ENCODE measurements around the gene SNX1.

SNX1 gene

DNA sequence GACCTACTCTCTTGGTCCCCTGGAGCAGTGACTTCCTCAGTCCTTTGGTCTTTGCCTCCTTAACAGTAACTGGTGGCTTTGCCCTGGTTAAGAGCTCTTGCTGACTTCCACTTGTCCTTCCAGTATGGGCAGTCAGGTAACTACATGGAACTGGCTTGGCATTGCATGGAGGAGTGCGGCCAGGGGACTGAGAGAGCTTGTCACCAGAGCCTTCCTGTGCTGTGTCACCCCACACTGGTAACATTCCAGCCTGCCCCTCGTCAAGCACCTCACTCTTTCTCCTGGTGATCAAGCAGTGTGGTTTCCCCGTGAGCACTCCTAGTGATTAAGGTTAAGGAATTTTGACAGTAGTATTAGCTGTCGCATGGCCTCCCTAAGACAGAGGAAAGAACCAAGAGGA is 36.4 kb downstream of the SNX1 start:
- Histone ChIP-seq H4K8ac (ENCODE audit: low read length) (no peak overlapping the region), H3K36me3 (ENCODE audit: control insufficient read depth in 1 of 2, insufficient read depth in 2 of 2, low read depth in 1 of 2, low read length in 2 of 2) (peaks cover 72 to 89% of the 10 kb centered on the region in 2 experiments), H3K27ac (ENCODE audit: low read length, poor library complexity, severe bottlenecking) (no peak overlapping the region), H2AK5ac (ENCODE audit: low read length, severe bottlenecking) (no peak overlapping the region), H3K9ac (ENCODE audit: low read length) (no peak overlapping the region), H3K4me1 (ENCODE audit: control insufficient read depth, insufficient read depth, low read depth, low read length) (peaks cover 8% of the 10 kb centered on the region), H3K23ac (ENCODE audit: low read length in 2 of 2) (no peak overlapping the region), H3K4ac (ENCODE audit: low read depth in 1 of 2, low read length in 2 of 2) (no peak overlapping the region), H3K79me1 (replicated peaks; ENCODE audit: low read length, poor library complexity, severe bottlenecking) (peaks cover 20% of the 10 kb centered on the region), H2BK5ac (ENCODE audit: low read depth, low read length, poor library complexity, severe bottlenecking) (no peak overlapping the region), H2BK120ac (ENCODE audit: low read depth, low read length) (no peak overlapping the region), H2BK15ac (ENCODE audit: low read depth, poor library complexity, severe bottlenecking) (no peak overlapping the region), H4K91ac (ENCODE audit: low read length) (no peak overlapping the region), H3K18ac (ENCODE audit: low read depth in 1 of 2, low read length in 2 of 2) (no peak overlapping the region), H3K9me3 (ENCODE audit: control insufficient read depth, low read length) (no peaks in the 10 kb centered on the region), H3K14ac (ENCODE audit: low read length in 2 of 2) (no peak overlapping the region), H2BK12ac (ENCODE audit: low read length in 2 of 2) (no peak overlapping the region), H3K4me2 (ENCODE audit: low read length, poor library complexity, severe bottlenecking) (no peak overlapping the region), H3K4me3 (ENCODE audit: insufficient read depth in 1 of 2, low read depth in 1 of 2, low read length in 2 of 2) (no peak overlapping the region), H2AFZ (ENCODE audit: low read depth, low read length) (no peak overlapping the region), H3K27me3 (ENCODE audit: control insufficient read depth in 1 of 2, insufficient read depth in 1 of 2, low read length in 2 of 2) (no peaks in the 10 kb centered on the region)
- DNase-seq, result no peak
- WGBS, result 99% methylated on average over 3 of the region's 4 CpGs

- H4K91ac ChIP-seq (ENCODE audit: low read length), result no peak overlapping the region
- H3K14ac ChIP-seq (ENCODE audit: low read length in 2 of 2), result no peak overlapping the region
- no peak overlapping the region for H3K27ac ChIP-seq (ENCODE audit: low read length, poor library complexity, severe bottlenecking)
- H3K36me3 ChIP-seq (ENCODE audit: control insufficient read depth in 1 of 2, insufficient read depth in 2 of 2, low read depth in 1 of 2, low read length in 2 of 2), result peaks cover 78 to 89% of the 10 kb centered on the region in 2 experiments
- peaks cover 19% of the 10 kb centered on the region for H3K79me1 ChIP-seq (replicated peaks; ENCODE audit: low read length, poor library complexity, severe bottlenecking)
- no peak overlapping the region for H3K4ac ChIP-seq (ENCODE audit: low read depth in 1 of 2, low read length in 2 of 2)
- no peak overlapping the region for H4K8ac ChIP-seq (ENCODE audit: low read length)
- H2AFZ ChIP-seq (ENCODE audit: low read depth, low read length), result no peak overlapping the region
- no peak overlapping the region for H2BK120ac ChIP-seq (ENCODE audit: low read depth, low read length)
- no peak overlapping the region for H3K23ac ChIP-seq (ENCODE audit: low read length in 2 of 2)
- no peak overlapping the region for H3K4me3 ChIP-seq (ENCODE audit: insufficient read depth in 1 of 2, low read depth in 1 of 2, low read length in 2 of 2)
- no peaks in the 10 kb centered on the region for H3K9me3 ChIP-seq (ENCODE audit: control insufficient read depth, low read length)
- H3K4me2 ChIP-seq (ENCODE audit: low read length, poor library complexity, severe bottlenecking), result no peak overlapping the region
- H3K4me1 ChIP-seq (ENCODE audit: control insufficient read depth, insufficient read depth, low read depth, low read length), result peaks cover 10% of the 10 kb centered on the region
- H2BK12ac ChIP-seq (ENCODE audit: low read length in 2 of 2), result no peak overlapping the region
- no peak overlapping the region for H3K18ac ChIP-seq (ENCODE audit: low read depth in 1 of 2, low read length in 2 of 2)
- DNase-seq, result no peak
- H3K9ac ChIP-seq (ENCODE audit: low read length), result no peak overlapping the region
- H2BK15ac ChIP-seq (ENCODE audit: low read depth, poor library complexity, severe bottlenecking), result no peak overlapping the region
- H2BK5ac ChIP-seq (ENCODE audit: low read depth, low read length, poor library complexity, severe bottlenecking), result no peak overlapping the region
- H3K27me3 ChIP-seq (ENCODE audit: control insufficient read depth in 1 of 2, insufficient read depth in 1 of 2, low read length in 2 of 2), result no peaks in the 10 kb centered on the region
- no peak overlapping the region for H2AK5ac ChIP-seq (ENCODE audit: low read length, severe bottlenecking)
- WGBS, result 95% methylated on average over 10 of the region's 10 CpGs
These were observed 38.0 kb downstream of the SNX1 start for GRCh38 chr15:64133623-64134344.

GRCh38 chr15:64134345-64134829 is 38.6 kb downstream of the SNX1 start:
- H3K27me3 ChIP-seq (ENCODE audit: control insufficient read depth in 1 of 2, insufficient read depth in 1 of 2, low read length in 2 of 2), result no peaks in the 10 kb centered on the region
- H3K4ac ChIP-seq (ENCODE audit: low read depth in 1 of 2, low read length in 2 of 2), result no peak overlapping the region
- H4K8ac ChIP-seq (ENCODE audit: low read length), result no peak overlapping the region
- H3K4me3 ChIP-seq (ENCODE audit: insufficient read depth in 1 of 2, low read depth in 1 of 2, low read length in 2 of 2), result no peak overlapping the region
- no peak overlapping the region for H3K14ac ChIP-seq (ENCODE audit: low read length in 2 of 2)
- no peak overlapping the region for H3K4me2 ChIP-seq (ENCODE audit: low read length, poor library complexity, severe bottlenecking)
- no peak overlapping the region for H2BK12ac ChIP-seq (ENCODE audit: low read length in 2 of 2)
- no peak for DNase-seq
- no peak overlapping the region for H3K9ac ChIP-seq (ENCODE audit: low read length)
- no peak overlapping the region for H2AFZ ChIP-seq (ENCODE audit: low read depth, low read length)
- peaks cover 20% of the 10 kb centered on the region for H3K79me1 ChIP-seq (replicated peaks; ENCODE audit: low read length, poor library complexity, severe bottlenecking)
- no peak overlapping the region for H2BK120ac ChIP-seq (ENCODE audit: low read depth, low read length)
- no peaks in the 10 kb centered on the region for H3K9me3 ChIP-seq (ENCODE audit: control insufficient read depth, low read length)
- H2BK5ac ChIP-seq (ENCODE audit: low read depth, low read length, poor library complexity, severe bottlenecking), result no peak overlapping the region
- no peak overlapping the region for H3K27ac ChIP-seq (ENCODE audit: low read length, poor library complexity, severe bottlenecking)
- no peak overlapping the region for H2BK15ac ChIP-seq (ENCODE audit: low read depth, poor library complexity, severe bottlenecking)
- H3K23ac ChIP-seq (ENCODE audit: low read length in 2 of 2), result no peak overlapping the region
- WGBS, result 96% methylated on average over 9 of the region's 9 CpGs
- peaks cover 77 to 87% of the 10 kb centered on the region in 2 experiments for H3K36me3 ChIP-seq (ENCODE audit: control insufficient read depth in 1 of 2, insufficient read depth in 2 of 2, low read depth in 1 of 2, low read length in 2 of 2)
- H4K91ac ChIP-seq (ENCODE audit: low read length), result no peak overlapping the region
- H2AK5ac ChIP-seq (ENCODE audit: low read length, severe bottlenecking), result no peak overlapping the region
- no peak overlapping the region for H3K18ac ChIP-seq (ENCODE audit: low read depth in 1 of 2, low read length in 2 of 2)
- peaks cover 10% of the 10 kb centered on the region for H3K4me1 ChIP-seq (ENCODE audit: control insufficient read depth, insufficient read depth, low read depth, low read length)

GRCh38 chr15:64136347-64136746 is 40.6 kb downstream of the SNX1 start:
- Histone ChIP-seq H2AFZ (ENCODE audit: low read depth, low read length) (no peak overlapping the region), H3K4me2 (ENCODE audit: low read length, poor library complexity, severe bottlenecking) (no peak overlapping the region), H3K18ac (ENCODE audit: low read depth in 1 of 2, low read length in 2 of 2) (no peak overlapping the region), H3K27me3 (ENCODE audit: control insufficient read depth in 1 of 2, insufficient read depth in 1 of 2, low read length in 2 of 2) (no peaks in the 10 kb centered on the region), H4K91ac (ENCODE audit: low read length) (no peak overlapping the region), H3K79me1 (replicated peaks; ENCODE audit: low read length, poor library complexity, severe bottlenecking) (peaks cover 23% of the 10 kb centered on the region), H2BK12ac (ENCODE audit: low read length in 2 of 2) (no peak overlapping the region), H3K4me1 (ENCODE audit: control insufficient read depth, insufficient read depth, low read depth, low read length) (peaks cover 10% of the 10 kb centered on the region), H3K9ac (ENCODE audit: low read length) (no peak overlapping the region), H2BK15ac (ENCODE audit: low read depth, poor library complexity, severe bottlenecking) (no peak overlapping the region), H3K27ac (ENCODE audit: low read length, poor library complexity, severe bottlenecking) (no peak overlapping the region), H2BK120ac (ENCODE audit: low read depth, low read length) (no peak overlapping the region), H3K4ac (ENCODE audit: low read depth in 1 of 2, low read length in 2 of 2) (no peak overlapping the region), H2BK5ac (ENCODE audit: low read depth, low read length, poor library complexity, severe bottlenecking) (no peak overlapping the region), H3K14ac (ENCODE audit: low read length in 2 of 2) (no peak overlapping the region), H4K8ac (ENCODE audit: low read length) (no peak overlapping the region), H3K9me3 (ENCODE audit: control insufficient read depth, low read length) (no peaks in the 10 kb centered on the region), H3K36me3 (ENCODE audit: control insufficient read depth in 1 of 2, insufficient read depth in 2 of 2, low read depth in 1 of 2, low read length in 2 of 2) (peaks cover 66 to 79% of the 10 kb centered on the region in 2 experiments), H3K4me3 (ENCODE audit: insufficient read depth in 1 of 2, low read depth in 1 of 2, low read length in 2 of 2) (no peak overlapping the region), H2AK5ac (ENCODE audit: low read length, severe bottlenecking) (no peak overlapping the region), H3K23ac (ENCODE audit: low read length in 2 of 2) (no peak overlapping the region)
- 97% methylated on average over 5 of the region's 7 CpGs for WGBS
- no peak for DNase-seq

Measured in mesenchymal stem cell (in vitro differentiated cells and primary cell).